ENCODE data around the gene PRKN.

DNA sequence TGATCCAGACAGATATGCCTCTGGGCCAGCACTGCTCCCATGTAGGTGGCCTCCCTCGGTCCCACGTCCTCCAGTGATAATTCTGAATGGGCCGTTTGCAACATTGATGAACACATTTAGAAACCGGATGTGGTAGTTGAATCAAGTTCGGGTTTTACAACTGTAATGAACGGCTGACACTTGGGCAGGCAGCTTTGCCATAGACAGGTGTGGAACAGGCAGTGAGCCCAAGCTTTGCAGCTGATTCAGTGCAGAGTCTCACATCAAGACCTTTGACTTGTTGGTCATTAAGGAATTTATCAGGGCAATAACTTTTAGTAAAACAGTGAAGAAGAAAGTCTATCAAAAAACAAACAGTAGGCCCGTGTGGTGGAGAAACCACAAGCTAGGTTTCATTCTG lies 987.1 kb downstream of the PRKN start:
- TF ChIP-seq, protein P1, sequence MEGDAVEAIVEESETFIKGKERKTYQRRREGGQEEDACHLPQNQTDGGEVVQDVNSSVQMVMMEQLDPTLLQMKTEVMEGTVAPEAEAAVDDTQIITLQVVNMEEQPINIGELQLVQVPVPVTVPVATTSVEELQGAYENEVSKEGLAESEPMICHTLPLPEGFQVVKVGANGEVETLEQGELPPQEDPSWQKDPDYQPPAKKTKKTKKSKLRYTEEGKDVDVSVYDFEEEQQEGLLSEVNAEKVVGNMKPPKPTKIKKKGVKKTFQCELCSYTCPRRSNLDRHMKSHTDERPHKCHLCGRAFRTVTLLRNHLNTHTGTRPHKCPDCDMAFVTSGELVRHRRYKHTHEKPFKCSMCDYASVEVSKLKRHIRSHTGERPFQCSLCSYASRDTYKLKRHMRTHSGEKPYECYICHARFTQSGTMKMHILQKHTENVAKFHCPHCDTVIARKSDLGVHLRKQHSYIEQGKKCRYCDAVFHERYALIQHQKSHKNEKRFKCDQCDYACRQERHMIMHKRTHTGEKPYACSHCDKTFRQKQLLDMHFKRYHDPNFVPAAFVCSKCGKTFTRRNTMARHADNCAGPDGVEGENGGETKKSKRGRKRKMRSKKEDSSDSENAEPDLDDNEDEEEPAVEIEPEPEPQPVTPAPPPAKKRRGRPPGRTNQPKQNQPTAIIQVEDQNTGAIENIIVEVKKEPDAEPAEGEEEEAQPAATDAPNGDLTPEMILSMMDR (conservative IDR thresholded peaks at IDR 0.05): no peak
- TF ChIP-seq EZH2 (IDR thresholded peaks at IDR 0.05; ENCODE audit: low read depth): no peak
